ENCODE results near the gene RCAN2. TPM values are rescaled to one million over a fixed set of nuclear protein-coding genes. Genes with fewer than 3 reads are reported as not detected.

Gene RCAN2
- total RNA-seq, 1 experiment from 2014 or later: 0.05 TPM

- H3K4me3 ChIP-seq (ENCODE audit: low read depth in 2 of 2, low read length in 2 of 2): no peak overlapping the region
- ChIA-PET CTCF (no interaction called here), POLR2A (no interaction called here)
- intact Hi-C loops (cut with micrococcal nuclease; ENCODE audit: unreplicated experiment): no loop called here
- ATAC-seq (no peak), DNase-seq (ENCODE audit: low read depth, low spot score) (no peak)
- H3K36me3 ChIP-seq (ENCODE audit: control insufficient read depth, insufficient read depth, low read length): no peaks in the 10 kb centered on the region
- BruUV-seq (replicated peaks): no TSS peak
- no peaks in the 10 kb centered on the region for H3K4me1 ChIP-seq (ENCODE audit: control insufficient read depth, insufficient read depth, low read length)
- no peak for TF ChIP-seq POLR2AphosphoS5 (IDR thresholded peaks at IDR 0.05; ENCODE audit: low read depth, low read length)
- no peak for TF ChIP-seq TCF7L2 (IDR thresholded peaks at IDR 0.05; ENCODE audit: low read depth, low read length)
- no peak overlapping the region for H3K27ac ChIP-seq (ENCODE audit: low read length)
- no peaks in the 10 kb centered on the region; the same call in none of the 2 replicates for H3K27me3 ChIP-seq (ENCODE audit: control insufficient read depth, insufficient read depth, low read length)
- H3K9me3 ChIP-seq (ENCODE audit: control insufficient read depth, insufficient read depth, low read depth, low read length): no peaks in the 10 kb centered on the region
- in situ Hi-C loops (cut with HindIII; ENCODE audit: low pct_unique_long_range_greater_than_20kb, low sequenced_read_pairs): no loop called here
Observed at GRCh38 chr6:46378882-46379416, 112.3 kb downstream of the RCAN2 start.

- ATAC-seq: no peak
- no peaks in the 10 kb centered on the region for H3K36me3 ChIP-seq (ENCODE audit: control insufficient read depth, insufficient read depth, low read length)
- H3K27me3 ChIP-seq (ENCODE audit: control insufficient read depth, insufficient read depth, low read length): no peaks in the 10 kb centered on the region; the same call in none of the 2 replicates
- in situ Hi-C loops (cut with HindIII; ENCODE audit: low pct_unique_long_range_greater_than_20kb, low sequenced_read_pairs) (no loop called here), intact Hi-C loops (cut with micrococcal nuclease; ENCODE audit: unreplicated experiment) (no loop called here)
- DNase-seq (ENCODE audit: low read depth, low spot score): no peak
- H3K9me3 ChIP-seq (ENCODE audit: control insufficient read depth, insufficient read depth, low read depth, low read length): no peaks in the 10 kb centered on the region
- TF ChIP-seq CTCF (IDR thresholded peaks at IDR 0.05): no peak
- no peak for TF ChIP-seq SIN3A (IDR thresholded peaks at IDR 0.05; ENCODE audit: borderline replicate concordance, insufficient read depth, low read depth, low read length)
- no peak for TF ChIP-seq REST (IDR thresholded peaks at IDR 0.05; ENCODE audit: insufficient read depth in 1 of 2, low read depth in 2 of 2, low read length in 1 of 2)
- no peak for TF ChIP-seq TCF7L2 (IDR thresholded peaks at IDR 0.05; ENCODE audit: low read depth, low read length)
- no TSS peak for BruUV-seq (replicated peaks)
- no peaks in the 10 kb centered on the region for H3K4me1 ChIP-seq (ENCODE audit: control insufficient read depth, insufficient read depth, low read length)
- H3K4me3 ChIP-seq (ENCODE audit: low read depth in 2 of 2, low read length in 2 of 2): no peak overlapping the region
- CTCF ChIA-PET: no interaction called here
- POLR2A ChIA-PET: no interaction called here
- H3K27ac ChIP-seq (ENCODE audit: low read length): no peak overlapping the region
Observed at GRCh38 chr6:46378161-46378881, 112.9 kb downstream of the RCAN2 start.

- Histone ChIP-seq H3K4me3 (ENCODE audit: low read depth in 2 of 2, low read length in 2 of 2) (no peak overlapping the region), H3K27ac (ENCODE audit: low read length) (no peak overlapping the region), H3K9me3 (ENCODE audit: control insufficient read depth, insufficient read depth, low read depth, low read length) (no peaks in the 10 kb centered on the region), H3K27me3 (ENCODE audit: control insufficient read depth, insufficient read depth, low read length) (no peaks in the 10 kb centered on the region; the same call in 1 of the 2 replicates), H3K4me1 (ENCODE audit: control insufficient read depth, insufficient read depth, low read length) (no peaks in the 10 kb centered on the region), H3K36me3 (ENCODE audit: control insufficient read depth, insufficient read depth, low read length) (no peaks in the 10 kb centered on the region)
- intact Hi-C loops (cut with micrococcal nuclease; ENCODE audit: unreplicated experiment) (no loop called here), in situ Hi-C loops (cut with HindIII; ENCODE audit: low pct_unique_long_range_greater_than_20kb, low sequenced_read_pairs) (no loop called here)
- ATAC-seq (no peak), DNase-seq (ENCODE audit: low read depth, low spot score) (no peak)
- ChIA-PET POLR2A (no interaction called here), CTCF (no interaction called here)
- BruUV-seq (replicated peaks): no TSS peak
- TF ChIP-seq SIN3A (IDR thresholded peaks at IDR 0.05; ENCODE audit: borderline replicate concordance, insufficient read depth, low read depth, low read length) (no peak), POLR2AphosphoS5 (IDR thresholded peaks at IDR 0.05; ENCODE audit: low read depth, low read length) (no peak), REST (IDR thresholded peaks at IDR 0.05; ENCODE audit: insufficient read depth in 1 of 2, low read depth in 2 of 2, low read length in 1 of 2) (no peak)
Observed at GRCh38 chr6:46377209-46377608, 114.0 kb downstream of the RCAN2 start.
